HG03139 (cell line): ENCODE results near the gene OLFML3.
"Not testable (repeated sequence)": the region's sequence is repeated elsewhere in the genome, so short reads cannot be mapped to it uniquely, and the experiment has no call there.

Experiments
- ATAC-seq: cut with Tn5 transposase; IDR thresholded peaks from one replicate; pipeline ENCODE4 v1.9.1; 2021; ENCODE audit not compliant: unreplicated experiment

OLFML3 gene

GRCh38 chr1:113990530-113990929 is 11.3 kb downstream of the OLFML3 start:
- no peak for ATAC-seq

- ATAC-seq, result no peak
Measured at GRCh38 chr1:113990961-113991360, 11.7 kb downstream of the OLFML3 start.

- ATAC-seq, result no peak
Measured at GRCh38 chr1:113991467-113991997, 12.3 kb downstream of the OLFML3 start.

GRCh38 chr1:113993072-113993471 is 13.8 kb downstream of the OLFML3 start:
- no peak for ATAC-seq

- no peak for ATAC-seq
Measured at GRCh38 chr1:113993766-113994165, 14.5 kb downstream of the OLFML3 start.

GRCh38 chr1:113995382-113995781 is 16.1 kb downstream of the OLFML3 start:
- ATAC-seq, result no peak

- ATAC-seq, result no peak
Measured at GRCh38 chr1:113998361-113998760, 19.1 kb downstream of the OLFML3 start.

- no peak for ATAC-seq
Measured at GRCh38 chr1:113999233-113999632, 20.0 kb downstream of the OLFML3 start.

GRCh38 chr1:113999799-114000198 is 20.5 kb downstream of the OLFML3 start:
- no peak for ATAC-seq

- no peak for ATAC-seq
Measured at GRCh38 chr1:114000406-114000805, 21.1 kb downstream of the OLFML3 start.

- ATAC-seq, result no peak
Measured at GRCh38 chr1:114002492-114003239, 23.4 kb downstream of the OLFML3 start.

GRCh38 chr1:114003431-114003830 is 24.2 kb downstream of the OLFML3 start:
- ATAC-seq, result no peak

- ATAC-seq, result not testable (repeated sequence)
Measured at GRCh38 chr1:114006825-114007224, 27.6 kb downstream of the OLFML3 start.

GRCh38 chr1:114008480-114008941 is 29.2 kb downstream of the OLFML3 start:
- ATAC-seq, result no peak

- ATAC-seq, result no peak
Measured at GRCh38 chr1:114008993-114009392, 29.7 kb downstream of the OLFML3 start.

GRCh38 chr1:114009393-114009792 is 30.1 kb downstream of the OLFML3 start:
- no peak for ATAC-seq

- ATAC-seq, result no peak
Measured at GRCh38 chr1:114010433-114011184, 31.3 kb downstream of the OLFML3 start.

- no peak for ATAC-seq
Measured at GRCh38 chr1:114011796-114012195, 32.5 kb downstream of the OLFML3 start.

- ATAC-seq, result no peak
Measured at GRCh38 chr1:114015075-114015474, 35.8 kb downstream of the OLFML3 start.

- ATAC-seq, result not testable (repeated sequence)
Measured at GRCh38 chr1:114019724-114020123, 40.5 kb downstream of the OLFML3 start.

GRCh38 chr1:114021665-114022099 is 42.4 kb downstream of the OLFML3 start:
- ATAC-seq, result no peak

GRCh38 chr1:114022877-114023276 is 43.6 kb downstream of the OLFML3 start:
- ATAC-seq, result no peak
